ENCODE measurements around the gene NUDT17.

Gene NUDT17

GRCh38 chr1:145891143-145891542 lies 45.7 kb downstream of the NUDT17 start:
- DNase-seq (ENCODE audit: low spot score): no peak

- peak; percentile 95 for DNase-seq (ENCODE audit: low spot score)
These were observed 46.4 kb downstream of the NUDT17 start for GRCh38 chr1:145891587-145892485.

GRCh38 chr1:145892486-145893087 lies 47.2 kb downstream of the NUDT17 start:
- DNase-seq (ENCODE audit: low spot score): no peak

GRCh38 chr1:145893306-145894055 lies 48.1 kb downstream of the NUDT17 start:
- no peak for DNase-seq (ENCODE audit: low spot score)

- DNase-seq (ENCODE audit: low spot score): no peak
These were observed 50.0 kb downstream of the NUDT17 start for GRCh38 chr1:145895471-145895870.

- no peak for DNase-seq (ENCODE audit: low spot score)
These were observed 52.5 kb downstream of the NUDT17 start for GRCh38 chr1:145897969-145898368.

Data from ecto neural progenitor cell (in vitro differentiated cells).